Measurements from ENCODE around the gene DSC3. TPM values are rescaled to one million over a fixed set of nuclear protein-coding genes. Genes with fewer than 3 reads are reported as not detected.

The DSC3 gene
- total RNA-seq, 4 donors from 2014 or later: 0.14 to 0.16 TPM; not detected in 2

GRCh38 chr18:30965237-30965636 is 77.3 kb downstream of the DSC3 start:
- Histone ChIP-seq H3K36me3 (no peaks in the 10 kb centered on the region), H3K27ac (no peak overlapping the region), H3K4me3 (no peak overlapping the region), H3K4me1 (no peaks in the 10 kb centered on the region), H3K9me3 (no peaks in the 10 kb centered on the region), H3K27me3 (no peaks in the 10 kb centered on the region)
- no peak for DNase-seq
- no peak for TF ChIP-seq CTCF (IDR thresholded peaks at IDR 0.05)
- TF ChIP-seq EP300 (IDR thresholded peaks at IDR 0.05; ENCODE audit: low read depth): no peak
- TF ChIP-seq POLR2A (IDR thresholded peaks at IDR 0.05): no peak
- TF ChIP-seq POLR2AphosphoS5 (IDR thresholded peaks at IDR 0.05): no peak
- in situ Hi-C loops (cut with MboI; ENCODE audit: low pct_ligation_motif_present in 1 of 4, low pct_unique_long_range_greater_than_20kb in 1 of 4, low sequenced_read_pairs in 3 of 4) (no loop called here), intact Hi-C loops (cut with DNase I; ENCODE audit: low total_unique reads) (no loop called here)
- 85 to 97% methylated on average over 4 of the region's 4 CpGs for WGBS, 2 donors (ENCODE audit: low coverage in 1 of 2)

- H3K4me1 ChIP-seq: no peaks in the 10 kb centered on the region
- 88 to 91% methylated on average over 1 to 6 of the region's 6 CpGs for WGBS, 2 donors (ENCODE audit: low coverage in 1 of 2)
- DNase-seq: no peak
- intact Hi-C loops (cut with DNase I; ENCODE audit: low total_unique reads): no loop called here
- no peak overlapping the region for H3K4me3 ChIP-seq
- H3K27me3 ChIP-seq: no peaks in the 10 kb centered on the region
- no peak for TF ChIP-seq POLR2AphosphoS5 (IDR thresholded peaks at IDR 0.05)
- TF ChIP-seq EP300 (IDR thresholded peaks at IDR 0.05; ENCODE audit: low read depth): no peak
- no peak for TF ChIP-seq CTCF (IDR thresholded peaks at IDR 0.05)
- TF ChIP-seq POLR2A (IDR thresholded peaks at IDR 0.05): no peak
- no peaks in the 10 kb centered on the region for H3K9me3 ChIP-seq
- H3K36me3 ChIP-seq: no peaks in the 10 kb centered on the region
- H3K27ac ChIP-seq: no peak overlapping the region
- in situ Hi-C loops (cut with MboI; ENCODE audit: low pct_ligation_motif_present in 1 of 4, low pct_unique_long_range_greater_than_20kb in 1 of 4, low sequenced_read_pairs in 3 of 4): no loop called here
Measured at GRCh38 chr18:30960661-30961060, 81.9 kb downstream of the DSC3 start.

GRCh38 chr18:30957066-30957465 is 85.5 kb downstream of the DSC3 start:
- H3K36me3 ChIP-seq: no peaks in the 10 kb centered on the region
- TF ChIP-seq CTCF (IDR thresholded peaks at IDR 0.05) (no peak), EP300 (IDR thresholded peaks at IDR 0.05; ENCODE audit: low read depth) (no peak), POLR2A (IDR thresholded peaks at IDR 0.05) (no peak), POLR2AphosphoS5 (IDR thresholded peaks at IDR 0.05) (no peak)
- H3K4me1 ChIP-seq: no peaks in the 10 kb centered on the region
- no peak for DNase-seq
- intact Hi-C loops (cut with DNase I; ENCODE audit: low total_unique reads) (no loop called here), in situ Hi-C loops (cut with MboI; ENCODE audit: low pct_ligation_motif_present in 1 of 4, low pct_unique_long_range_greater_than_20kb in 1 of 4, low sequenced_read_pairs in 3 of 4) (no loop called here)
- WGBS, 2 donors (ENCODE audit: low coverage in 1 of 2): 78 to 100% methylated on average over 1 to 2 of the region's 2 CpGs
- no peaks in the 10 kb centered on the region for H3K27me3 ChIP-seq
- H3K27ac ChIP-seq: no peak overlapping the region
- H3K4me3 ChIP-seq: no peak overlapping the region
- no peaks in the 10 kb centered on the region for H3K9me3 ChIP-seq

- no peak for DNase-seq
- TF ChIP-seq CTCF (IDR thresholded peaks at IDR 0.05): no peak
- TF ChIP-seq POLR2AphosphoS5 (IDR thresholded peaks at IDR 0.05): no peak
- no peak for TF ChIP-seq EP300 (IDR thresholded peaks at IDR 0.05; ENCODE audit: low read depth)
- no peak for TF ChIP-seq POLR2A (IDR thresholded peaks at IDR 0.05)
- Histone ChIP-seq H3K4me3 (no peak overlapping the region), H3K27me3 (no peaks in the 10 kb centered on the region), H3K4me1 (no peaks in the 10 kb centered on the region), H3K27ac (no peak overlapping the region), H3K36me3 (no peaks in the 10 kb centered on the region), H3K9me3 (no peaks in the 10 kb centered on the region)
- 68 to 80% methylated on average over 2 to 3 of the region's 3 CpGs for WGBS, 2 donors (ENCODE audit: low coverage in 1 of 2)
- in situ Hi-C loops (cut with MboI; ENCODE audit: low pct_ligation_motif_present in 1 of 4, low pct_unique_long_range_greater_than_20kb in 1 of 4, low sequenced_read_pairs in 3 of 4) (no loop called here), intact Hi-C loops (cut with DNase I; ENCODE audit: low total_unique reads) (no loop called here)
Measured at GRCh38 chr18:30954262-30954661, 88.3 kb downstream of the DSC3 start.
